Hematopoietic multipotent progenitor cell (in vitro differentiated cells): ENCODE measurements around the gene MAPKAPK5. TPM values are rescaled to one million over a fixed set of nuclear protein-coding genes. Genes with fewer than 3 reads are reported as not detected.
"Not testable (repeated sequence)": the region's sequence is repeated elsewhere in the genome, so short reads cannot be mapped to it uniquely, and the experiment has no call there.

Experiments
- DNase-seq, 3 donors: peaks; one replicate each; pipeline ENCODE4 v3.0.0-alpha.2; 2011 to 2015; ENCODE audit warnings: low read depth in 2 of 3, low spot score in 2 of 3
- total RNA-seq: library from RNA; depleted of rRNA; stranded (reverse); fragments of >200 nt; gene quantifications from one replicate; pipeline ENCODE4 v1.2.3, GENCODE V29; 2012

The MAPKAPK5 gene
- total RNA-seq, 1 donor, result 25.9 TPM

- DNase-seq, result no peak
These were observed 39.7 kb downstream of the MAPKAPK5 start for GRCh38 chr12:111881716-111882115.

GRCh38 chr12:111886662-111887545 is 44.9 kb downstream of the MAPKAPK5 start:
- no peak for DNase-seq

GRCh38 chr12:111887926-111888745 is 46.1 kb downstream of the MAPKAPK5 start:
- no peak for DNase-seq

- DNase-seq, result no peak
These were observed 51.3 kb downstream of the MAPKAPK5 start for GRCh38 chr12:111893287-111893686.

GRCh38 chr12:111894556-111894955 is 52.5 kb downstream of the MAPKAPK5 start:
- peak in 2 of 3 donors; percentile 63 to 91 for DNase-seq

GRCh38 chr12:111901182-111901581 is 59.2 kb downstream of the MAPKAPK5 start:
- DNase-seq, result no peak

- no peak for DNase-seq
These were observed 62.5 kb downstream of the MAPKAPK5 start for GRCh38 chr12:111904446-111904975.

- no peak for DNase-seq
These were observed 63.5 kb downstream of the MAPKAPK5 start for GRCh38 chr12:111905502-111905901.

- no peak for DNase-seq
These were observed 65.7 kb downstream of the MAPKAPK5 start for GRCh38 chr12:111907740-111908139.

- no peak for DNase-seq
These were observed 83.1 kb downstream of the MAPKAPK5 start for GRCh38 chr12:111925171-111925570.

- DNase-seq, result no peak
These were observed 84.6 kb downstream of the MAPKAPK5 start for GRCh38 chr12:111926631-111927030.

GRCh38 chr12:111927346-111927745 is 85.3 kb downstream of the MAPKAPK5 start:
- no peak for DNase-seq

- no peak for DNase-seq
These were observed 90.2 kb downstream of the MAPKAPK5 start for GRCh38 chr12:111932241-111932640.

- DNase-seq, result no peak
These were observed 94.8 kb downstream of the MAPKAPK5 start for GRCh38 chr12:111936869-111937268.

GRCh38 chr12:111937429-111937828 is 95.4 kb downstream of the MAPKAPK5 start:
- no peak for DNase-seq

GRCh38 chr12:111942557-111942956 is 100.5 kb downstream of the MAPKAPK5 start:
- peak in 1 of 3 donors; percentile 8 for DNase-seq

- DNase-seq, result no peak
These were observed 101.9 kb downstream of the MAPKAPK5 start for GRCh38 chr12:111943929-111944328.

GRCh38 chr12:111950961-111951676 is 109.1 kb downstream of the MAPKAPK5 start:
- DNase-seq, result not testable (repeated sequence)
